Stimulated activated CD8-positive, alpha-beta memory T cell treated with anti-CD3 and anti-CD28 coated beads, Interleukin-7, amount 100 ng/mL, for 48 hours (primary cell): ENCODE measurements around the gene HAUS3.

ENCODE experiments used
- DNase-seq, 2 donors: peaks; one replicate each; pipeline ENCODE4 v3.0.0-alpha.2; 2020; ENCODE audit warnings: low read depth in 1 of 2; ENCODE audit errors: extremely low read depth in 1 of 2

HAUS3 gene

DNA sequence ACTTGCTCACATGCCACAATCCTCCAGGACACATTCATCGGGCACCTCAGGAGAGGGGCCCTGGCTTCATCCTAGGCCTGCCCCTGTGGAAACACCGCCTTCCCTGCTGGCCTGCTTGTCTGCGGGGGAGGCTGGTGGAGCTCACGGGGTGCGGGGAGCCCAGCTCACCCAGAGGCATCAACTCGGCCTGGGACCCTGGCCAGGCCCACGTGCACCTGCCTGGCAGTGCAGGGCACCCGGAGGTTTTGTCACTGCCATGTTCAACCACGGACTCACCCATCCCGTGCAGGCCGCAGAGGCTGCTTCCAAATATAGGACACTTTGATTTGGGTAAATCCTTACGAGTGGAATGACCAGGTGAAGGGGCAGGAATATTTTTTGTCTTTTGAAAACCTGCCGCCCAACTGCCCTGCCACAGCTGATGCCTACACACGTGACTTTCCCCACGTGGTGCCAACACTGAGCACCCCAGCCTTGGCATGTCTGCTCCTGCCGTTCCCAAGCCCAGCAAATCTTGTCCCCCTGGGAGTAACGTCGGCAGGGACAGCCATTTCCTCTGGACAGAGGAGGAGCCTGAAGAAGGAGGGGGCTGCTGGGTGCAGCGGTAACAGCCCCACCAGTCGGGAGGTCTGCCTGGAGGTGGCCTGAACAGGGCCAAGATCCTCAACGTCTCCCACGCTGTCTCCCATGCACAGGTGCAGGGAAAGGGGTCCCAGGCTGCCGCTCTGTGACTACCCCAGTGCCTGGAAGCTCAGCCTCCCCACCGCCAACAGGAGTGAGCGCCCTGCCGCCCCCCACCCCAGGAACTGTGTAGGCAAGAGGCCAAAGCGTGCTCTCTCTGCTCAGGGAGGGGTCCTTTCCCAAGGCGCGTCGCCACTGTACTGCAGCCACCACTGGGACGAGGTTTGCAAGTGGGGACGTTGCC lies 11.5 kb upstream of the HAUS3 start:
- DNase-seq = no peak

GRCh38 chr4:2252530-2253091 lies 10.7 kb upstream of the HAUS3 start:
- no peak for DNase-seq

DNA sequence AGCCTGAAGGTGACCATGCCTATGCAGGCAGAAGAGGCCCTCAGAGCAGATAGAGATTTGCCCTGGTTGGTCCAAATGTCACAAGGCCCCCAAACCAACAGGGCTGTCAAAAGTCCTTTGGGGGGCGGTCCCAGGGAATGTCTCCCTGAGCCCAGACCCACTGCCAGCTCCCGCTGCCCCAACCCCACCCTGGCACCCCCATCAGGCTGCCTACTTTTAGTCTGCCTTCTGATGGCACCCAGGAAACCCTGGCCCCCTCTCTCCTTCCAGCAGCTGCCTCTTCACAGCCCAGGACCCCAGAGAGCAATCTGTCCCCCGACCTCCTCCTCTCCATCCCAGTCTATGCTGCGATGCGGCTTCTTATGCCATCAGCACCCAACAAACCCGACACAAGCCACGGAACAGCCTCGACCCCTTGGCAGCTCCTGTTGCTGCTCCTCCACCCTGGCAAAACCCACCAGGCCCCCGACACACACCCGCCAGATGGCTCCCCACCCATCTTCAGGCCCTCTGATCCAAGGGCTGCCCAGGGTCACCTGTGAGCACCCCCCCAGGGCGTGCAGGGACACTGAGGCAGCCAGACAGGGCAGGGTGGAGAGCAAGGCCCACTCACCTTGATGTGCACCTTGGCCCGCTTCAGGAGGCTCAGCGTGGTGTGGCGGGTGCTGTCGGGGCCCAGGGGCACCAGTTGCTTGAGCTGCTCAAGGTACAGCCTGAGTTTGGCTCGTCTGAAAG lies 10.0 kb upstream of the HAUS3 start:
- DNase-seq = no peak

- no peak for DNase-seq
Observed at GRCh38 chr4:2251073-2251794, 9.3 kb upstream of the HAUS3 start.

DNA sequence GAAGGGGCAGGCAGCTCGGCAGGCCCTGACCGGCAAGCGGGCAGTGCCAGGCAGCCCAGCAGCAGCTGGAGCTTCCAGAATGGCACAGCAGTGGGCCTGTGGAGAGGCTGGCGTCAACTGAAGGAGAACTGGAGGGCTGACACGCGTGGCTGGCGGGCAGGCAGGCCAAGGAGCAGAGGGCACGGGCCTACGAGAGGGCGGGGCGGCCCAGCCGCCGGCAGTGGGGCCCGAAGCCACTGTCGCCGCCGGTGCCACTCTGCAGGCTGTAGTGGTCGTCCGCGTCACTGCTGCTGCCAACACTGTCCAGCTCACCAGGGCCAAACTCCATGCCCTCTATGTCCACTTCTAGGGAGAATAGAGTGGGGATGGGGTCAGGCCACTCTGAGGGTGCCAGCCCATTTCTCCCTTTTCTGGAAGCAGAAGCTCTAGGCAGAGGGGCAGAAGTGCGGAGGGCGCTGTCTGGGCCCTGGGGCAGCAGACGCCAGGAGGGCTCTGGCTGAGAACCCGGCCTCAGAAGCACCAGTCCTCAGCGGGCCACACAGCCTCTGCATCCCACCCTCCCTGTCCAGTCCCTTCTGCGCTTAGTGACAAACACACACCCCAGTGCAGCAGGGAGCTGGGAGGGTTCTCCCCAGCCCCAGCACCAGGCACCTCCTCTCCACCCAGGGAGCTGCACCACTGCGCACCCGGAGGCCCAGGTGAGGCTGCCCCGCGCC lies 8.6 kb upstream of the HAUS3 start:
- no peak for DNase-seq

GRCh38 chr4:2249526-2250356 lies 7.8 kb upstream of the HAUS3 start:
- DNase-seq = no peak

GRCh38 chr4:2248821-2249261 lies 6.9 kb upstream of the HAUS3 start:
- DNase-seq = no peak

GRCh38 chr4:2248044-2248780 lies 6.3 kb upstream of the HAUS3 start:
- DNase-seq = no peak

GRCh38 chr4:2247128-2248043 lies 5.5 kb upstream of the HAUS3 start:
- DNase-seq = no peak

- DNase-seq = no peak
Observed at GRCh38 chr4:2246384-2247127, 4.6 kb upstream of the HAUS3 start.

GRCh38 chr4:2245787-2246275 lies 3.9 kb upstream of the HAUS3 start:
- DNase-seq = no peak

DNA sequence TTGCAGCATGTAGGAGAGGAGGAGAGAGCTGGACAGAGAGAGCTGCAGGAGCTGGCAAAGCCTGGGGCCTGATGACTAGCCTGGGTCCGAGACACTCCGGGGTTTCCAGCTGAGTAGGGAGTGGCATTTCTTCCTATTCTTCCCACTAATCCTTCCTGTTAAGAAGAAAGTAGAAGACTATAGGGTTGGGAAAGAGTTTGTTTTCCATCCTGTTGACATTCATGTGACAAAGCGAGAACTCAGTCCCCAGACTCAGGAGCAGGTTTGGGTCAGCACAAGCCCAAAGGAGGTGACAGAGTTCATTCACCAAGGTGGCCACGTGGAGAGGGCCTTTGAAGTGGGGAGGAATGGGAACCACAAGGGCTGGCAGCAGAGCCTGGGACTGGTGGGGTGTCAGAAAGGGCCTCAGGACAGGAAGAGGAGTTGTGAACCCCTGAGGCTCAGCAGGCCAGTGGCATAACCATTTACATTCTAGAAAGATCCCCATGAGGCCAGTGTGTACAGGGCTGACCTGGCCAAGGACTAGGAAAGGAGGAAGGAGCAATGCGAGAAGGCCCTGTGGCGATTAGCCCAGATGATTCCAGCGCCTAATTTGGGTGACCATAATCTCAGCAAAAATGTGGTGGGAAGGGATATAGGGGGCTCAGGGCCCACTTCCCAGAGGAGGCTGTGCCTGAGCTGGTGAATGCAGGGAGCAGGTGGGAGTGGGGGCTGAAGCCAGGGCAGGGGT lies 3.3 kb upstream of the HAUS3 start:
- no peak for DNase-seq

DNA sequence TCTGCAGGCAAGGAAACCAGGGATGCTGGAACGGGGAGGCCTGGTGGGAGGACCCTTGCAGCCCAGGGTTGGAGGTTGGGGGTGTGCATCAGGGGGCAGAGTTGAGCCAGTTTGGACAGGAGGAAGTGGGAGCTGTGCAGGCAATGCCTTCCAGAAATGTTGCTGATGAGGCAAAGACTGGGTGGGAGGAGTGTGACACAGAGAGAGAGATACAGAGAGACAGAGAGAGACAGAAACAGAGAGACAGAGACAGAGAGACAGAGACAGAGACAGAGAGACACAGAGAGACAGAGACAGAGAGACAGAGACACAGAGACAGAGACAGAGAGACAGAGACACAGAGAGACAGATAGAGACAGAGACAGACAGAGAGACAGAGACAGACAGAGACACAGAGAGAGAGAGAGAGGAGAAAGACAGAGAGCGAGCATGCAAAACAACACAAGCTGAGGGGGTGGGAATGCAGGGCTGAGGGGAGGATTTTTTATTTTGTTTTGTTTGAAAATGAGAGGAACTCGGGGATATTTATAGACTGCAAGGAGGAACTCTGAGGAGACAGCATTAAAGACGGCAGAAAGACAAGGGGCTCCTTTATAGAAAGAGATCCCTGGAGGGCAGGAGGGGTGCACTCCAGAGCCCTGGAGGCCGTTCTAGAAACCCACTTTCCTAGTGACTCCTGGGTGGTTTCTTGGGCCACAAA lies 1.9 kb upstream of the HAUS3 start:
- DNase-seq = no peak

GRCh38 chr4:2241003-2241402 lies 918 bp downstream of the HAUS3 start:
- DNase-seq = no peak

GRCh38 chr4:2236944-2237666 lies 4.8 kb downstream of the HAUS3 start:
- DNase-seq = no peak
